Bronchial epithelial cell (primary cell): ENCODE data around the gene UGT2B7. TPM values are rescaled to one million over a fixed set of nuclear protein-coding genes. Genes with fewer than 3 reads are reported as not detected.

ENCODE experiments used
- DNase-seq: peaks from one replicate; pipeline ENCODE4 v3.0.0-alpha.2; 2010; ENCODE audit warnings: low read depth
- FAIRE-seq: peaks from 2 replicates; lab custom pipeline; 2011; peaks lifted over from hg19 to GRCh38; lab: Jason Lieb, UNC
- H3K27me3 ChIP-seq: 2 replicates; pipeline ENCODE4 v1.5.1; 2011; ENCODE audit warnings: low read length; ENCODE audit not compliant: control insufficient read depth, insufficient read depth
- H3K36me3 ChIP-seq: 2 replicates; pipeline ENCODE4 v1.5.1; 2011; ENCODE audit warnings: low read length; ENCODE audit not compliant: control insufficient read depth, insufficient read depth
- H3K4me3 ChIP-seq: 2 replicates; pipeline ENCODE4 v1.5.1; 2011; ENCODE audit warnings: mild to moderate bottlenecking, low read depth, low read length, control low read depth
- total RNA-seq: library from RNA; depleted of rRNA; stranded (reverse); fragments of >200 nt; gene quantifications from 2 replicates; pipeline ENCODE4 v1.2.1, GENCODE V29; 2014
- TF ChIP-seq, protein P1 (sequence below): IDR thresholded peaks from 2 replicates; pipeline ENCODE4 v1.5.1; 2011; ENCODE audit warnings: mild to moderate bottlenecking, moderate library complexity, low read length, control low read depth, inconsistent platforms; ENCODE audit not compliant: insufficient read depth, severe bottlenecking

Gene UGT2B7
- total RNA-seq, 1 donor from 2014 or later = 0.26 TPM

DNA sequence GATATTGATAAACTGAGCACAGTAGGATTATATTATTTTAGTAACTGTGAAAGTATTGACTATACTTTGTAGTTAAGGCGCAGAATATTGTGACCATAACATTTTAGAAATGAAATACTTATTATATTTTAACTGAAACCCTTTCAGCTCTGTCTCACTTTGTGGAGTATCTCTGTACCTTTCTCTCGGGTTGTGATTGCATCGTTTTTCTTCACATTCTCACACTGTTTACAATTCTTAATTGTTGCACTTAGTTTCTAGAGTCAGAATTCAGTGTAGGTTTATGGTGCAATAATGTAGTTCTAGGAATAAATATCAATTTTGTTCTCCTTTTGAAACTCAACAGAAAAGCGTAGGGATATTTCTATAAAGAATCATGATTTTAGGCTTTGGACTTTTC lies 57.7 kb downstream of the UGT2B7 start:
- TF ChIP-seq, protein P1, sequence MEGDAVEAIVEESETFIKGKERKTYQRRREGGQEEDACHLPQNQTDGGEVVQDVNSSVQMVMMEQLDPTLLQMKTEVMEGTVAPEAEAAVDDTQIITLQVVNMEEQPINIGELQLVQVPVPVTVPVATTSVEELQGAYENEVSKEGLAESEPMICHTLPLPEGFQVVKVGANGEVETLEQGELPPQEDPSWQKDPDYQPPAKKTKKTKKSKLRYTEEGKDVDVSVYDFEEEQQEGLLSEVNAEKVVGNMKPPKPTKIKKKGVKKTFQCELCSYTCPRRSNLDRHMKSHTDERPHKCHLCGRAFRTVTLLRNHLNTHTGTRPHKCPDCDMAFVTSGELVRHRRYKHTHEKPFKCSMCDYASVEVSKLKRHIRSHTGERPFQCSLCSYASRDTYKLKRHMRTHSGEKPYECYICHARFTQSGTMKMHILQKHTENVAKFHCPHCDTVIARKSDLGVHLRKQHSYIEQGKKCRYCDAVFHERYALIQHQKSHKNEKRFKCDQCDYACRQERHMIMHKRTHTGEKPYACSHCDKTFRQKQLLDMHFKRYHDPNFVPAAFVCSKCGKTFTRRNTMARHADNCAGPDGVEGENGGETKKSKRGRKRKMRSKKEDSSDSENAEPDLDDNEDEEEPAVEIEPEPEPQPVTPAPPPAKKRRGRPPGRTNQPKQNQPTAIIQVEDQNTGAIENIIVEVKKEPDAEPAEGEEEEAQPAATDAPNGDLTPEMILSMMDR = no peak
- no peak for DNase-seq
- no peaks in the 10 kb centered on the region for H3K36me3 ChIP-seq
- H3K27me3 ChIP-seq = no peaks in the 10 kb centered on the region
- no peak for FAIRE-seq
- no peak overlapping the region for H3K4me3 ChIP-seq

DNA sequence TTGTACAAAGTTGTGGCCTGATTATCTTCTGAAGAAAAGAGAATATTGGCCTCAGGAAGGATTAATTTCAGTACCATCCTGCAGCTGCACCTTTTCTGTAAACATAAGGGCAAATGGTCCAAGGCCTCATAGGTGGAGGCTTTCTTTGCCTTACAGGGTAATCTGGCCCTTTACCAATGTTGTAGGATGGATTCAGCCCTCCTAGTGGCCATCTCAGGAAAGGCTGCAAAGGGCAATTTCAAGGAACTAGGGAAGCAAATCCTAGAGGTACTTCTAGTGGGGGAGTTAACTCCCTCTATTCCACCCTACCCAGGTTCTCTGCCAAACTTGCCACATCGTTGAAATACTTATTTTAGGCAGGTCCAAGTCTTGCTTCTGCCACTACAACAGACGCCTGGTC lies 60.6 kb downstream of the UGT2B7 start:
- no peak for FAIRE-seq
- H3K27me3 ChIP-seq = no peaks in the 10 kb centered on the region
- DNase-seq = peak; percentile 20
- H3K4me3 ChIP-seq = no peak overlapping the region
- TF ChIP-seq, protein P1 = peak; percentile 48
- H3K36me3 ChIP-seq = no peaks in the 10 kb centered on the region

Other genes with a start within 250 kb of the UGT2B7 start
- gene UGT2A3, start 144.7 kb upstream of the UGT2B7 start, total RNA-seq = not detected in 2 replicates
- gene UGT2B11, start 118.3 kb downstream of the UGT2B7 start, total RNA-seq = not detected in 2 replicates
- gene UGT2B28, start 184.0 kb downstream of the UGT2B7 start, total RNA-seq = not detected in 2 replicates